GM18498 (cell line): Measurements from ENCODE around the gene LHFPL3.

ENCODE experiments used
- ATAC-seq: cut with Tn5 transposase; IDR thresholded peaks from one replicate; pipeline ENCODE4 v1.9.1; 2021; ENCODE audit warnings: mild to moderate bottlenecking, moderate library complexity; ENCODE audit not compliant: unreplicated experiment

Gene LHFPL3

GRCh38 chr7:104367926-104368325, 39.5 kb downstream of the LHFPL3 start:
- no peak for ATAC-seq

GRCh38 chr7:104371216-104371979, 43.0 kb downstream of the LHFPL3 start:
- no peak for ATAC-seq

GRCh38 chr7:104371980-104372357, 43.6 kb downstream of the LHFPL3 start:
- ATAC-seq: no peak

DNA sequence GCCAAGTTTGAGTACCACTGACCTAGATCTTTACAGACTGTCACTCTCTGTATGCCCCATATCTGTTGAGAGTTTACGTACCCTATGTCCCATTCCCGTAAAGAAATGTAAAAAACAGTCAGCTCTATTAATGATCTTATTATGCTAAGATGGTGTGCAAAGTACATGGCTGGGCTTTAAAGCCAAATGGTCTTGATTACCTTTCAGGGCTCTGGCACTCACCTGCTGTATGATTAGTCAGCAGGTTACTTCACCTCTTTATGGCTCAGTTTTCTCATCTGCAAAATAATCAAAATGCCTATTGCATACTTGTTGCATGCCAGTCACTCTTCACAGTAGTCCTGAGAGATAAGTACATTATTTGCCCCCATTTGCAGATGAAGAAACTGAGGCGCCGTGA, 54.2 kb downstream of the LHFPL3 start:
- no peak for ATAC-seq

DNA sequence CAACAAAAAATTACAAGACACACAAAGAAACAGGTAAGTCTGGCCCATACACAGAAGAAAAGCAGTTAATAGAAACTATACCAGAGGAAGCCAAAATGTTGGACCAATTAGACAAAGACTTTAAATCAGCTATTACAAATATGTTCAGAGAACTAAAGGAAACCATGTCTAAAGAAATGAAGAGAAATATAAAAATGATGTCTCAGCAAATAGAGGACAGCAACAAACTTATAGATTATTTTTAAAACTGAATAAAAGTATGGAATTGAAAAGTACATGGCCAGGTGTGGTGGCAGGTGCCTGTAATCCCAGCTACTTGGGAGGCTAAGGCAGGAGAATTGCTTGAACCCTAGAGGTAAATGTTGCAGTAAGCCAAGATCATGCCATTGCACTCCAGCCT, 58.5 kb downstream of the LHFPL3 start:
- no peak for ATAC-seq

DNA sequence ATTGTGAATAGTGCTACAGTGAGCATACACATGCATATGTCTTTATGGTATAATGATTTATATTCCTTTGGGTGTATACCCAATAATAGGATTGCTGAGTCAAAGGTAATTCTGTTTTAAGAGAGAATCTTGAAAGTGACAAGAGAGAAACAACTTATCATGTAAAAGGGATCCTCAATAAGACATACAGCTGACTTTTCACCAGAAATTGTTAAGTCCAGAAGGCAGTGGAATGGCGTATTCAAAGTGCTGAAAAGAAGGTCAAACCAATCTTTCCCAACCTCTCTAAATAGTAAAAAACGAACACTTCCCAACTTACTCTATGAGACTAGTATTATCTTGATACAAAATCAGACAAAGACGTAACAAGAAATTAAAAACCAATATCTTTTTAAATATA, 59.8 kb downstream of the LHFPL3 start:
- no peak for ATAC-seq

DNA sequence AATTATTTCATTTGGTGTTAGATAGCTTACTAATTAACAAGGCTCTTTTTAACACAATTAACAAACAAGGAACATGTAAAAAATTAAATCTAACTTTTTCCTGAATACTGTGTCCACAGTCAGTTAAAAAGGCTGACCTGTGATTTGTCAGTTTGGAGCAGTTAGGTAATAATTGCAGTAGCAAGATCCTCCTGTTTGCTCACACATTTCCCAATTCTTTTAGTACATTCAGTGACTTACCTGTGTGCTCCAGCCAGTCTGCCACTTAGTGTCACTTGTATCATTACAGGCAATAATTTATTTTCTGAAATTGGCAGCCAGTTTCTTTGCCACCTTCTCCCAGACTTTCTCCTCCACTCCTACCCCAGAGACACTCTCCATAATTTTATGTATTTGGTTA, 66.8 kb downstream of the LHFPL3 start:
- ATAC-seq: no peak

DNA sequence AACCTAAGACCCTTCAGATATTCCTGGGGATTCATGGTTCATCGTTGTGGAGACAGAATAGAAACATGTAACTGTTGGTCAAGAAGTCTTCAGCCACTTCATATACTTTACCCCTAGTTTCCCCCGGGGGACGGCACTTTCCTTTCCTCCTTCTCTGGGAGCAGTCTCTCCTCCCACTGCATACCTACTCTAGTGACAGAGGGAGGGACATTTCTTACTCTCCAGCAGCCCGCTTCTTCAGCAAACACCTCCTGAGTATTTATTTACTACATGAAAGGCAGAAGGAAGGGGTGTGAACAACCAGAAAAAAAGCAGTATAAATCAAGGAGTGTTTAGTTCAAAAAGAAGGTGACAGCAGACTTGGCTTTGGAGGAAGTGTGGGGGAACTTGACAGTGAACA, 69.0 kb downstream of the LHFPL3 start:
- ATAC-seq: no peak

DNA sequence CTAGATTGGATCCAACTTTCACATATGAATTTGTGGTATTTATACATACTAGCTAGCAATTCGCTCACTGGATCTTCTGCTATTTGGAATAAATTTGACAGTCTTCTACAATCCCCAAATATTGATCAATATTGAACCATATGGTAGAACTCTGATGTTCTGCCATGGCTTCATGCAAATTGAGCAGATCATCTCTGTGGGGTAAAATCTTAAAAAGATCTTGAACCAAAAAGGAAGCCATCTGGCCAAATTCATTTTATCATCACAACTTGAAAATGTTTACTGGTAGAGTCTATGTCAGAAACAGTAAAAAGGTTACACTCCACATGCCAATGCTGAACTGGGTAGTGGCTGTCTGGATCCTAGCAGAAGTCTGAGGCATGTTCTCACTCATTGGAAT, 80.0 kb downstream of the LHFPL3 start:
- ATAC-seq: no peak

DNA sequence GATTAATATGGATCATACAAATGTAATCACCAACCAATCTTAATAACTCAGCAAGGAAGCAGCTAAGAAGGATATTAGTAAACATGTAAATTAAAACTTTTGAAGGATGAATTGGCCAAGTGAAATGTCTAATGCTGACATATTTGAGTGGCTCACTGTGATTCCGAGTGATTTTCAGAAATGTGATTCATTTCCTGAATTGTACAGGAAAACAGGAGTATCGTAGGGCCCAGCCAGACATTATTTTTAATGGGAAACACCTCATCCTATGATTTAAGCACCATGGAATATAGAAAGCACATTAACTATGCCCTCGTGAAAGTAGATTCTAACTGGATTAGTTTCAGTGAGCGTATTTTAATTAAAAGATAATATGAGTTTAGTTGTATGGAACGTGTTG, 82.3 kb downstream of the LHFPL3 start:
- no peak for ATAC-seq

- ATAC-seq: no peak
Measured at GRCh38 chr7:104412911-104413310, 84.5 kb downstream of the LHFPL3 start.

GRCh38 chr7:104414216-104414615, 85.8 kb downstream of the LHFPL3 start:
- no peak for ATAC-seq

GRCh38 chr7:104415700-104416099, 87.3 kb downstream of the LHFPL3 start:
- no peak for ATAC-seq

- ATAC-seq: no peak
Measured at GRCh38 chr7:104416866-104417393, 88.5 kb downstream of the LHFPL3 start.

DNA sequence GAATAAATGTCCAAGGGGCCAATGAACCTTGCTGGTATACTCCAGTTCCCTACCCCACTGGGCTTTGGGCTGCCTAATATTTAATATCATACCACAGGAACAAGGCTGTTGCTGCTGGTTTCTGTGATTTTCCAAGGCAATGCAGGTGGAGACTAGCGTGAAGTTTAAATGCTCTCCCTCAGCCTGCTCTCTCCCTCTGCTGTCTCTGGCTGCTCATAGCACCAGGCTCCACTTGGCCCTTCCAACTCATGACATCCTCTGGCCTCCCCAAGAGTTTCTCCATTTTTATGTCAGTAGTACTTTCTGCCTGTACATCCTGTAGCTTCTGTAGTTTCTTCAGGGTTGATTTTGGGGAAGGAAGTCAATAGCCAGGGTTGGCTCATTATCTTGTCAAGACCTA, 103.5 kb downstream of the LHFPL3 start:
- ATAC-seq: no peak

DNA sequence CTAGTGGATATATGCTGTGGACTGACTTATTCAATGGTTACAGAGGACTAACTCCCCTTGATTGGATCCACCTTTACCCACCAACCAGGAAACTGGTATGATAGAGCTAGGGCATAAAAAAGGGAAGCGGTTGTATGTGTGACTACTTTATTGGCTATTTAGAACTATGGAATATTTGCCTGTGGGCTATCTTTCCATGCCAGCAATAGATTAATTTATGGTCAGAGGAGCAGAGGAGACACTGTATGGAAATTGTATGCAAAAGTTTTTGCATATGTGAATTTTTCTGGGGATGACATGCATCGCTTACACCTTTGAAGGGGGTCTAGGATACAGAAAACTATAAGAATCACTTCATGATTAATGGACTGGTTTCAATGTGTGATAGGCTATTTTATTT, 105.7 kb downstream of the LHFPL3 start:
- ATAC-seq: no peak

DNA sequence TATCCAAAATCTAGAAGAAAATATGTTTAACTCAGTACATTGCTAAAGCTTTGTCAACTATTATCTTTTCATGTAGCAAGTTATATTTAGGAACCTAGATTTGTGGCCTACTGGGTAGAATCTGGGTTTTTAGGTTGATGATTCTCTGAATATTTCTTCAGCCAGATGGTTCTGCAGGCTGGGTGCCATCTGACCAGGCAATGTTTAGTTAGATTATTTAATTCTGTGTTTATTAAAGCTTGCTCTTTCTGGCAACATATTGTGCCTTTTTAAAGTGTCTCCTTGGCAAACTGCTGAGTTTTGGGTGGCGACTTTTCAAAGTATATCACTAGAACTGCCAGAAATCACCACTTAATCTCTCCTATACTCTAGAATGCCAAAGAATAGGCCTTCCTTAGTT, 114.1 kb downstream of the LHFPL3 start:
- no peak for ATAC-seq

DNA sequence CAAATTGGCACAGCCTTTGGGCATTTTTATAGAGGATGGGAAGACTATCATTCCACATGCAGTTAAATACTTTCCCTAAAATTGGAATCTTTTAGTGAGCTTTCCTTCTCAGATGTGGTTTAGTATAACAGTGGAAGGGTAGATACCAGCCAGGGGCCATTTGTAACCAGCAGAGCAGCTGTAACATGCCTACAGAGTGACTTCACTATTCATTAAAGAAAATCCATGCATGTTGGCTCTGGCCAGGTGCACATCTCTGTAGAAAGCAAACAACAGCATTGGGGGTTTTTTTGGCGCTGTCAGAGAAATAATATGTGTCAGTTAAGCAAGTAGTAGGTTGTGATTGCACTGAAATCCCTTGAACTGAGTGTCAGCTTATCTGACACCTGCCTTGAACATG, 115.6 kb downstream of the LHFPL3 start:
- no peak for ATAC-seq

- ATAC-seq: no peak
Measured at GRCh38 chr7:104445393-104445792, 117.0 kb downstream of the LHFPL3 start.

GRCh38 chr7:104450861-104451260, 122.5 kb downstream of the LHFPL3 start:
- no peak for ATAC-seq

- ATAC-seq: no peak
Measured at GRCh38 chr7:104453190-104453589, 124.8 kb downstream of the LHFPL3 start.

DNA sequence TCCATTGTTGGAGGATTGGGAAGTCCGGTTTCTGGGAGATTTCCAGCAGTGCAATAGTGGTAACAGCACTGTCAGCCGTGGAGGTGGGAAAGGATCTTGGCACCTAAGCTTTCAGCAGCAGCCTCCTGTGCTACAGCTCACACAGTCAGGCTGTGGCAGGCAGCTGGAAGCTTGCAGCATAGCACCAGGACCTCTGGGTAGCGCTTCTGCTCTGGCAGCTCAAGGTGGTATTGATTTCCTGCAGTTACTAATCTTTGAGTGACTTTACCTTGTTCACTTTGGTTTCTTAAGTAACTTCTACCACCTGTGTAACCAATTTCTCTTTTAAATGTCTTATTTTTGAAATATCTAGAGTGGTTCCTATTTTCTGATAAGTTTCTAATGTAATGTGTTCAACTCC, 130.5 kb downstream of the LHFPL3 start:
- no peak for ATAC-seq
